ENCODE data around the gene RUBCN.

Gene RUBCN

GRCh38 chr3:197736491-197737318, at the start of gene RUBCN:
Gene RUBCN, minus strand, starts transcription at chr3:197736904. Its CDS starts 185 bp downstream, at chr3:197736719.
- in situ Hi-C loops (cut with MboI; ENCODE audit: low sequenced_read_pairs) = no loop called here

- in situ Hi-C loops (cut with MboI; ENCODE audit: low sequenced_read_pairs) = no loop called here
Measured at GRCh38 chr3:197784019-197784585, 47.4 kb upstream of the RUBCN start.

GRCh38 chr3:197782230-197782629, 45.5 kb upstream of the RUBCN start:
- in situ Hi-C loops (cut with MboI; ENCODE audit: low sequenced_read_pairs) = no loop called here

GRCh38 chr3:197775317-197775716, 38.6 kb upstream of the RUBCN start:
- in situ Hi-C loops (cut with MboI; ENCODE audit: low sequenced_read_pairs) = no loop called here

GRCh38 chr3:197761784-197762183, 25.1 kb upstream of the RUBCN start:
- in situ Hi-C loops (cut with MboI; ENCODE audit: low sequenced_read_pairs) = no loop called here

- in situ Hi-C loops (cut with MboI; ENCODE audit: low sequenced_read_pairs) = no loop called here
Measured at GRCh38 chr3:197758512-197758911, 21.8 kb upstream of the RUBCN start.

GRCh38 chr3:197756704-197757103, 20.0 kb upstream of the RUBCN start:
- in situ Hi-C loops (cut with MboI; ENCODE audit: low sequenced_read_pairs) = no loop called here

- in situ Hi-C loops (cut with MboI; ENCODE audit: low sequenced_read_pairs) = no loop called here
Measured at GRCh38 chr3:197753263-197753662, 16.6 kb upstream of the RUBCN start.

GRCh38 chr3:197752107-197752506, 15.4 kb upstream of the RUBCN start:
- in situ Hi-C loops (cut with MboI; ENCODE audit: low sequenced_read_pairs) = no loop called here

- in situ Hi-C loops (cut with MboI; ENCODE audit: low sequenced_read_pairs) = no loop called here
Measured at GRCh38 chr3:197750858-197751737, 14.4 kb upstream of the RUBCN start.

- in situ Hi-C loops (cut with MboI; ENCODE audit: low sequenced_read_pairs) = no loop called here
Measured at GRCh38 chr3:197750396-197750831, 13.7 kb upstream of the RUBCN start.

- in situ Hi-C loops (cut with MboI; ENCODE audit: low sequenced_read_pairs) = no loop called here
Measured at GRCh38 chr3:197749601-197750395, 13.1 kb upstream of the RUBCN start, which contains the start of gene FYTTD1. Gene FYTTD1, plus strand, starts transcription at chr3:197749883. Its CDS starts 89 bp downstream, at chr3:197749972.

GRCh38 chr3:197749315-197749600, 12.6 kb upstream of the RUBCN start:
- in situ Hi-C loops (cut with MboI; ENCODE audit: low sequenced_read_pairs) = no loop called here

- in situ Hi-C loops (cut with MboI; ENCODE audit: low sequenced_read_pairs) = no loop called here
Measured at GRCh38 chr3:197748597-197749314, 12.1 kb upstream of the RUBCN start.

GRCh38 chr3:197746801-197747237, 10.1 kb upstream of the RUBCN start:
- in situ Hi-C loops (cut with MboI; ENCODE audit: low sequenced_read_pairs) = no loop called here

- in situ Hi-C loops (cut with MboI; ENCODE audit: low sequenced_read_pairs) = no loop called here
Measured at GRCh38 chr3:197746209-197746608, 9.5 kb upstream of the RUBCN start.

- in situ Hi-C loops (cut with MboI; ENCODE audit: low sequenced_read_pairs) = no loop called here
Measured at GRCh38 chr3:197742787-197743186, 6.1 kb upstream of the RUBCN start.

GRCh38 chr3:197737749-197738462, 1.2 kb upstream of the RUBCN start:
- in situ Hi-C loops (cut with MboI; ENCODE audit: low sequenced_read_pairs) = no loop called here

GRCh38 chr3:197737319-197737649, 580 bp upstream of the RUBCN start:
- in situ Hi-C loops (cut with MboI; ENCODE audit: low sequenced_read_pairs) = no loop called here
